Measurements from ENCODE around the gene DOCK3.

DNA sequence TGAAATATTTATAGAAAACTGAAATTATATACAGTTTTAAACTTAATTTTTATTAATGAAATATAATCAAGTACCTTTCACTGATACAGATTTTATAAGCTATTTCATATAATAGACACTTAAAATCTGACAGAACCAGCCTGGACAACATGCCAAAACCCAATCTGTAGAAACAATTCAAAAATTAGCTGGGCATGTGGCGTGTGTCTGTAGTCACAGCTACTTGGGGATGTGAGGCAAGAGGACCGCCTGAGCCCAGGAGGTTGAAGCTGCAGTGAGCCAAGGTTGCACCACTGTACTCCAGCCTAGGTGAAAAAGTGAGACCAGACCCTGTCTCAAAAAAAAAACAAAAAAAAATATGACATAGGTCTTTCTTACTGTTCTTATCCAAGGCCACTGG is 472.1 kb downstream of the DOCK3 start:
- TF ChIP-seq, protein P1, sequence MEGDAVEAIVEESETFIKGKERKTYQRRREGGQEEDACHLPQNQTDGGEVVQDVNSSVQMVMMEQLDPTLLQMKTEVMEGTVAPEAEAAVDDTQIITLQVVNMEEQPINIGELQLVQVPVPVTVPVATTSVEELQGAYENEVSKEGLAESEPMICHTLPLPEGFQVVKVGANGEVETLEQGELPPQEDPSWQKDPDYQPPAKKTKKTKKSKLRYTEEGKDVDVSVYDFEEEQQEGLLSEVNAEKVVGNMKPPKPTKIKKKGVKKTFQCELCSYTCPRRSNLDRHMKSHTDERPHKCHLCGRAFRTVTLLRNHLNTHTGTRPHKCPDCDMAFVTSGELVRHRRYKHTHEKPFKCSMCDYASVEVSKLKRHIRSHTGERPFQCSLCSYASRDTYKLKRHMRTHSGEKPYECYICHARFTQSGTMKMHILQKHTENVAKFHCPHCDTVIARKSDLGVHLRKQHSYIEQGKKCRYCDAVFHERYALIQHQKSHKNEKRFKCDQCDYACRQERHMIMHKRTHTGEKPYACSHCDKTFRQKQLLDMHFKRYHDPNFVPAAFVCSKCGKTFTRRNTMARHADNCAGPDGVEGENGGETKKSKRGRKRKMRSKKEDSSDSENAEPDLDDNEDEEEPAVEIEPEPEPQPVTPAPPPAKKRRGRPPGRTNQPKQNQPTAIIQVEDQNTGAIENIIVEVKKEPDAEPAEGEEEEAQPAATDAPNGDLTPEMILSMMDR (conservative IDR thresholded peaks at IDR 0.05; ENCODE audit: low read depth, low read length), result no peak
- TF ChIP-seq POLR2A (IDR thresholded peaks at IDR 0.05; ENCODE audit: low read depth, low read length), result no peak
- TF ChIP-seq, protein P2, sequence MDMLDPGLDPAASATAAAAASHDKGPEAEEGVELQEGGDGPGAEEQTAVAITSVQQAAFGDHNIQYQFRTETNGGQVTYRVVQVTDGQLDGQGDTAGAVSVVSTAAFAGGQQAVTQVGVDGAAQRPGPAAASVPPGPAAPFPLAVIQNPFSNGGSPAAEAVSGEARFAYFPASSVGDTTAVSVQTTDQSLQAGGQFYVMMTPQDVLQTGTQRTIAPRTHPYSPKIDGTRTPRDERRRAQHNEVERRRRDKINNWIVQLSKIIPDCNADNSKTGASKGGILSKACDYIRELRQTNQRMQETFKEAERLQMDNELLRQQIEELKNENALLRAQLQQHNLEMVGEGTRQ (IDR thresholded peaks at IDR 0.05; ENCODE audit: low read depth, low read length), result no peak
- TF ChIP-seq, protein P3, sequence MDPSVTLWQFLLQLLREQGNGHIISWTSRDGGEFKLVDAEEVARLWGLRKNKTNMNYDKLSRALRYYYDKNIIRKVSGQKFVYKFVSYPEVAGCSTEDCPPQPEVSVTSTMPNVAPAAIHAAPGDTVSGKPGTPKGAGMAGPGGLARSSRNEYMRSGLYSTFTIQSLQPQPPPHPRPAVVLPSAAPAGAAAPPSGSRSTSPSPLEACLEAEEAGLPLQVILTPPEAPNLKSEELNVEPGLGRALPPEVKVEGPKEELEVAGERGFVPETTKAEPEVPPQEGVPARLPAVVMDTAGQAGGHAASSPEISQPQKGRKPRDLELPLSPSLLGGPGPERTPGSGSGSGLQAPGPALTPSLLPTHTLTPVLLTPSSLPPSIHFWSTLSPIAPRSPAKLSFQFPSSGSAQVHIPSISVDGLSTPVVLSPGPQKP (IDR thresholded peaks at IDR 0.05; ENCODE audit: borderline replicate concordance, low read depth, low read length), result no peak

Data from IMR-90 (cell line).